ENCODE measurements around the gene CD109.
A peak's percentile ranks its signal among the peaks of the same experiment; 100 is the strongest.
"Not testable (repeated sequence)": the region's sequence is repeated elsewhere in the genome, so short reads cannot be mapped to it uniquely, and the experiment has no call there.

CD109 gene

GRCh38 chr6:73817253-73817652 is 121.2 kb downstream of the CD109 start:
- no peak overlapping the region for H3K27ac Mint-ChIP-seq
- H3K27me3 Mint-ChIP-seq: no peaks in the 10 kb centered on the region
- H3K9me3 Mint-ChIP-seq: peaks cover 0 to 5% of the 10 kb centered on the region in 2 donors
- ATAC-seq (no peak), DNase-seq (no peak)
- H3K4me3 Mint-ChIP-seq: no peak overlapping the region
- no peaks in the 10 kb centered on the region for H3K4me1 Mint-ChIP-seq

GRCh38 chr6:73823046-73823735 is 127.2 kb downstream of the CD109 start:
- DNase-seq: no peak
- H3K27ac Mint-ChIP-seq: no peak overlapping the region
- H3K9me3 Mint-ChIP-seq: peaks cover 0 to 5% of the 10 kb centered on the region in 2 donors
- no peak overlapping the region for H3K4me3 Mint-ChIP-seq
- no peak for ATAC-seq
- H3K4me1 Mint-ChIP-seq: no peaks in the 10 kb centered on the region
- no peaks in the 10 kb centered on the region for H3K27me3 Mint-ChIP-seq

GRCh38 chr6:73823832-73824231 is 127.8 kb downstream of the CD109 start:
- no peaks in the 10 kb centered on the region for H3K4me1 Mint-ChIP-seq
- peaks cover 0 to 5% of the 10 kb centered on the region in 2 donors for H3K9me3 Mint-ChIP-seq
- DNase-seq: no peak

GRCh38 chr6:73826571-73826970 is 130.6 kb downstream of the CD109 start:
- Mint-ChIP-seq H3K4me3 (no peak overlapping the region), H3K27me3 (no peaks in the 10 kb centered on the region), H3K9me3 (no peaks in the 10 kb centered on the region), H3K4me1 (no peaks in the 10 kb centered on the region), H3K27ac (no peak overlapping the region)
- DNase-seq: no peak
- no peak for ATAC-seq

More at GRCh38 chr6:73823832-73824231, 127.8 kb downstream of the CD109 start:
- Mint-ChIP-seq H3K27me3 (no peaks in the 10 kb centered on the region), H3K27ac (no peak overlapping the region), H3K4me3 (no peak overlapping the region)
- no peak for ATAC-seq

- Mint-ChIP-seq H3K27me3 (no peaks in the 10 kb centered on the region), H3K9me3 (no peaks in the 10 kb centered on the region), H3K4me3 (no peak overlapping the region), H3K4me1 (no peaks in the 10 kb centered on the region), H3K27ac (no peak overlapping the region)
- no peak for ATAC-seq
- no peak for DNase-seq
Observed at GRCh38 chr6:73830119-73830518, 134.1 kb downstream of the CD109 start.

- Mint-ChIP-seq H3K27me3 (no peaks in the 10 kb centered on the region), H3K9me3 (no peaks in the 10 kb centered on the region), H3K27ac (no peak overlapping the region), H3K4me3 (no peak overlapping the region), H3K4me1 (no peaks in the 10 kb centered on the region)
- DNase-seq (no peak), ATAC-seq (no peak)
Observed at GRCh38 chr6:73832313-73832712, 136.3 kb downstream of the CD109 start.

GRCh38 chr6:73844696-73845095 is 148.7 kb downstream of the CD109 start:
- not testable (repeated sequence) for H3K4me1 Mint-ChIP-seq, H3K27me3 Mint-ChIP-seq, H3K4me3 Mint-ChIP-seq, H3K27ac Mint-ChIP-seq, DNase-seq, ATAC-seq
- peaks cover 17 to 23% of the 10 kb centered on the region in 2 donors for H3K9me3 Mint-ChIP-seq

- not testable (repeated sequence) for H3K27ac Mint-ChIP-seq, H3K9me3 Mint-ChIP-seq, ATAC-seq, H3K27me3 Mint-ChIP-seq, H3K4me1 Mint-ChIP-seq, H3K4me3 Mint-ChIP-seq, DNase-seq
Observed at GRCh38 chr6:73851048-73851447, 155.0 kb downstream of the CD109 start.

GRCh38 chr6:73854998-73855718 is 159.2 kb downstream of the CD109 start:
- DNase-seq (peak in 1 of 2 donors; percentile 20), ATAC-seq (no peak)

GRCh38 chr6:73857341-73857890 is 161.4 kb downstream of the CD109 start:
- DNase-seq (no peak), ATAC-seq (no peak)
- Mint-ChIP-seq H3K4me3 (no peak overlapping the region), H3K27me3 (no peaks in the 10 kb centered on the region), H3K9me3 (no peaks in the 10 kb centered on the region), H3K4me1 (no peaks in the 10 kb centered on the region), H3K27ac (no peak overlapping the region)

More at GRCh38 chr6:73854998-73855718, 159.2 kb downstream of the CD109 start:
- Mint-ChIP-seq H3K4me1 (no peaks in the 10 kb centered on the region), H3K4me3 (no peak overlapping the region), H3K27me3 (no peaks in the 10 kb centered on the region), H3K27ac (no peak overlapping the region), H3K9me3 (peaks cover 0 to 2% of the 10 kb centered on the region in 2 donors)

- Mint-ChIP-seq H3K27ac (no peak overlapping the region), H3K9me3 (no peaks in the 10 kb centered on the region), H3K4me1 (no peaks in the 10 kb centered on the region), H3K4me3 (no peak overlapping the region), H3K27me3 (no peaks in the 10 kb centered on the region)
- DNase-seq (no peak), ATAC-seq (no peak)
Observed at GRCh38 chr6:73858376-73858775, 162.4 kb downstream of the CD109 start.

GRCh38 chr6:73860303-73860702 is 164.3 kb downstream of the CD109 start:
- no peak overlapping the region for H3K27ac Mint-ChIP-seq
- no peaks in the 10 kb centered on the region for H3K9me3 Mint-ChIP-seq
- H3K4me1 Mint-ChIP-seq: no peaks in the 10 kb centered on the region
- DNase-seq (no peak), ATAC-seq (no peak)
- H3K27me3 Mint-ChIP-seq: no peaks in the 10 kb centered on the region
- no peak overlapping the region for H3K4me3 Mint-ChIP-seq

GRCh38 chr6:73866305-73866704 is 170.3 kb downstream of the CD109 start:
- Mint-ChIP-seq H3K27me3 (no peaks in the 10 kb centered on the region), H3K4me1 (no peaks in the 10 kb centered on the region), H3K27ac (no peak overlapping the region), H3K9me3 (no peaks in the 10 kb centered on the region), H3K4me3 (no peak overlapping the region)
- DNase-seq (no peak), ATAC-seq (no peak)

GRCh38 chr6:73867411-73867810 is 171.4 kb downstream of the CD109 start:
- ATAC-seq (no peak), DNase-seq (no peak)
- no peak overlapping the region for H3K27ac Mint-ChIP-seq
- H3K4me3 Mint-ChIP-seq: no peak overlapping the region
- H3K9me3 Mint-ChIP-seq: no peaks in the 10 kb centered on the region
- H3K27me3 Mint-ChIP-seq: no peaks in the 10 kb centered on the region
- H3K4me1 Mint-ChIP-seq: no peaks in the 10 kb centered on the region

- no peak for DNase-seq
- Mint-ChIP-seq H3K27me3 (peaks cover 11% of the 10 kb centered on the region), H3K4me1 (no peaks in the 10 kb centered on the region), H3K9me3 (no peaks in the 10 kb centered on the region), H3K4me3 (no peak overlapping the region), H3K27ac (no peak overlapping the region)
- no peak for ATAC-seq
Observed at GRCh38 chr6:73870907-73871306, 174.9 kb downstream of the CD109 start.

GRCh38 chr6:73873081-73873480 is 177.1 kb downstream of the CD109 start:
- Mint-ChIP-seq H3K4me3 (no peak overlapping the region), H3K27me3 (peaks cover 11% of the 10 kb centered on the region), H3K9me3 (no peaks in the 10 kb centered on the region), H3K27ac (peak overlapping the region in 1 of 2 donors; percentile 72), H3K4me1 (no peaks in the 10 kb centered on the region)
- ATAC-seq: no peak
- DNase-seq: no peak

Measured in stimulated activated naive CD8-positive, alpha-beta T cell treated with anti-CD3 and anti-CD28 coated beads, Interleukin-15, amount 100 ng/mL, for 72 hours (primary cell).